Keratinocyte (primary cell): ENCODE data around the gene IQGAP3. TPM values are rescaled to one million over a fixed set of nuclear protein-coding genes. Genes with fewer than 3 reads are reported as not detected.

Experiments
- DNase-seq: peaks from one replicate; pipeline ENCODE4 v3.0.0-alpha.2; 2011; ENCODE audit warnings: low read depth, missing footprints, low spot score
- FAIRE-seq: peaks from 2 replicates; lab custom pipeline; 2011; peaks lifted over from hg19 to GRCh38; lab: Jason Lieb, UNC
- H2AFZ ChIP-seq: 2 replicates; pipeline ENCODE4 v1.6.0; 2012; ENCODE audit warnings: low read length, control low read depth, inconsistent platforms; ENCODE audit not compliant: control insufficient read depth
- H3K27ac ChIP-seq: 2 replicates; pipeline ENCODE4 v1.5.1; 2011; ENCODE audit warnings: low read length; ENCODE audit not compliant: control insufficient read depth, insufficient read depth
- H3K27me3 ChIP-seq: 3 replicates; pipeline ENCODE4 v1.6.0; 2011; ENCODE audit warnings: low read length; ENCODE audit not compliant: control insufficient read depth, insufficient read depth; ENCODE audit errors: extremely low read depth
- H3K36me3 ChIP-seq, 2 experiments: 2 replicates in 1 of 2; 3 replicates in 1 of 2; pipeline ENCODE4 v1.5.1; 2011; ENCODE audit warnings: low read length in 2 of 2, mild to moderate bottlenecking in 1 of 2; ENCODE audit not compliant: control insufficient read depth in 2 of 2, insufficient read depth in 2 of 2; ENCODE audit errors: extremely low read depth in 1 of 2
- H3K4me1 ChIP-seq: 3 replicates; pipeline ENCODE4 v1.5.1; 2011; ENCODE audit warnings: low read length; ENCODE audit not compliant: control insufficient read depth, insufficient read depth; ENCODE audit errors: extremely low read depth
- H3K4me2 ChIP-seq: 3 replicates; pipeline ENCODE4 v1.6.0; 2011; ENCODE audit warnings: low read depth, low read length; ENCODE audit not compliant: control insufficient read depth, insufficient read depth; ENCODE audit errors: extremely low read depth
- H3K4me3 ChIP-seq, 3 experiments: fragments of 200-600 bp in 1 of 3; sonication (generic) in 1 of 3; 2 replicates in 2 of 3; 3 replicates in 1 of 3; pipeline ENCODE4 v1.5.1; 2011 to 2016; ENCODE audit warnings: low read length in 3 of 3, mild to moderate bottlenecking in 3 of 3, control low read depth in 2 of 3, inconsistent platforms in 1 of 3, low read depth in 1 of 3, mixed read lengths in 1 of 3, mixed run types in 1 of 3, moderate library complexity in 1 of 3; ENCODE audit not compliant: control insufficient read depth in 2 of 3, insufficient read depth in 2 of 3; ENCODE audit errors: extremely low read depth in 1 of 3
- H3K79me2 ChIP-seq: 2 replicates; pipeline ENCODE4 v1.6.0; 2012; ENCODE audit warnings: low read length; ENCODE audit not compliant: control insufficient read depth, insufficient read depth
- H3K9ac ChIP-seq: 3 replicates; pipeline ENCODE4 v1.6.0; 2011; ENCODE audit warnings: low read length; ENCODE audit not compliant: control insufficient read depth, insufficient read depth; ENCODE audit errors: extremely low read depth
- H3K9me1 ChIP-seq: 3 replicates; pipeline ENCODE4 v1.6.0; 2011; ENCODE audit warnings: low read length; ENCODE audit not compliant: control insufficient read depth, insufficient read depth; ENCODE audit errors: extremely low read depth
- H3K9me3 ChIP-seq: 2 replicates; pipeline ENCODE4 v1.5.1; 2012; ENCODE audit warnings: low read depth, low read length; ENCODE audit not compliant: control insufficient read depth
- H4K20me1 ChIP-seq: 3 replicates; pipeline ENCODE4 v1.6.0; 2011; ENCODE audit warnings: low read length; ENCODE audit not compliant: control insufficient read depth, insufficient read depth; ENCODE audit errors: extremely low read depth
- CTCF ChIP-seq, 3 experiments: IDR thresholded peaks in 1 of 3; conservative IDR thresholded peaks in 1 of 3; optimal IDR thresholded peaks in 1 of 3; 2 replicates in 2 of 3; 3 replicates in 1 of 3; pipeline versions ENCODE3 to v1.5.1; 2011; ENCODE audit warnings: low read length in 3 of 3, mild to moderate bottlenecking in 3 of 3, moderate library complexity in 2 of 3, control low read depth in 1 of 3, inconsistent platforms in 1 of 3; ENCODE audit not compliant: insufficient read depth in 2 of 3; ENCODE audit errors: extremely low read depth in 1 of 3
- EZH2 ChIP-seq: IDR thresholded peaks from one replicate; pipeline ENCODE4 v1.6.1; 2012; ENCODE audit warnings: inconsistent platforms, mild to moderate bottlenecking, low read length, moderate library complexity
- dilution Hi-C: fragments of 300-500 bp; cut with MboI; formaldehyde crosslinking; loops from one replicate; pipeline ENCODE4 v1.7.0; 2020; ENCODE audit warnings: low sequenced_read_pairs; ENCODE audit not compliant: extremely low pct_ligation_motif_present
- polyA plus RNA-seq, 5 experiments: library from polyadenylated mRNA; depleted of rRNA in 3 of 5; stranded (reverse) in 3 of 5; stranded (forward) in 1 of 5; unstranded in 1 of 5; fragments of >200 nt; gene quantifications; 1 replicate in 1 of 5; 2 replicates in 3 of 5; 3 replicates in 1 of 5; pipeline versions ENCODE4 v1.2.1 to v1.2.3, GENCODE V29; 2011 to 2012; ENCODE audit warnings: missing spikeins in 2 of 5, low read depth in 1 of 5, low replicate concordance in 1 of 5

Gene IQGAP3
- polyA plus RNA-seq, 1 donor (not counting 4 experiments of a cell fraction or from before 2014, with no cell fraction given): 5.3 TPM

GRCh38 chr1:156499194-156499841 lies 73.0 kb downstream of the IQGAP3 start:
- Histone ChIP-seq H3K4me3 (peak overlapping the region; percentile 86 to 99 (median 91)), H3K9me1 (peaks cover 14% of the 10 kb centered on the region), H4K20me1 (peaks cover 31% of the 10 kb centered on the region), H3K9ac (peak overlapping the region; percentile 97), H3K4me1 (peaks cover 61% of the 10 kb centered on the region), H3K4me2 (peak overlapping the region; percentile 100), H3K27me3 (no peaks in the 10 kb centered on the region), H3K79me2 (peaks cover 60% of the 10 kb centered on the region), H3K36me3 (peaks cover 8 to 14% of the 10 kb centered on the region in 2 experiments), H2AFZ (no peak overlapping the region), H3K27ac (peak overlapping the region; percentile 62), H3K9me3 (no peaks in the 10 kb centered on the region)
- dilution Hi-C loops: no loop called here
- FAIRE-seq (no peak), DNase-seq (no peak)
- TF ChIP-seq EZH2 (no peak), CTCF (optimal IDR thresholded peaks at IDR 0.05 in 1 of 3, IDR thresholded peaks at IDR 0.05 in 1 of 3, conservative IDR thresholded peaks at IDR 0.05 in 1 of 3; ENCODE audit: extremely low read depth in 1 of 3, insufficient read depth in 2 of 3, low read length in 3 of 3) (no peak)

- DNase-seq (no peak), FAIRE-seq (no peak)
- Histone ChIP-seq H3K4me1 (peaks cover 54% of the 10 kb centered on the region), H4K20me1 (peaks cover 35% of the 10 kb centered on the region), H3K4me3 (peak overlapping the region; percentile 86 to 99 (median 91)), H3K9ac (peak overlapping the region; percentile 97), H3K27ac (peak overlapping the region; percentile 62), H3K9me1 (peaks cover 16% of the 10 kb centered on the region), H3K79me2 (peaks cover 67% of the 10 kb centered on the region), H2AFZ (no peak overlapping the region), H3K27me3 (no peaks in the 10 kb centered on the region), H3K9me3 (no peaks in the 10 kb centered on the region), H3K4me2 (peak overlapping the region; percentile 100), H3K36me3 (peaks cover 8 to 19% of the 10 kb centered on the region in 2 experiments)
- TF ChIP-seq EZH2: no peak
- TF ChIP-seq CTCF (optimal IDR thresholded peaks at IDR 0.05 in 1 of 3, IDR thresholded peaks at IDR 0.05 in 1 of 3, conservative IDR thresholded peaks at IDR 0.05 in 1 of 3; ENCODE audit: extremely low read depth in 1 of 3, insufficient read depth in 2 of 3, low read length in 3 of 3): no peak
- dilution Hi-C loops: no loop called here
Measured at GRCh38 chr1:156498432-156499193, 73.8 kb downstream of the IQGAP3 start.
